SK-N-SH treated with all-trans-retinoic acid at 6 μM for 48 hours (cell line): ENCODE data around the gene LUZP1.

Experiments
- ATAC-seq: fragments of 200-7000 bp; cut with Tn5 transposase; 3 replicates; pipeline ENCODE4 v1.9.1; 2020; ENCODE audit warnings: mild to moderate bottlenecking, moderate library complexity
- ARNTL ChIP-seq: fragments of 450-650 bp; formaldehyde crosslinking; IDR thresholded peaks from 2 replicates; pipeline ENCODE4 v1.5.0; 2020; ENCODE audit warnings: low read depth, mild to moderate bottlenecking, moderate library complexity, borderline replicate concordance
- BACH2 ChIP-seq: fragments of 250-450 bp; sonication (Bioruptor Pico); IDR thresholded peaks from 2 replicates; pipeline ENCODE4 v1.9.0; 2021; ENCODE audit warnings: mild to moderate bottlenecking, borderline replicate concordance
- CREB5 ChIP-seq: fragments of 250-450 bp; sonication (Bioruptor Pico); IDR thresholded peaks from 2 replicates; pipeline ENCODE4 v1.5.1; 2020; ENCODE audit warnings: low read depth, mild to moderate bottlenecking, moderate library complexity
- CSDC2 ChIP-seq: fragments of 250-450 bp; sonication (Bioruptor Pico); IDR thresholded peaks from 2 replicates; pipeline ENCODE4 v1.5.0; 2020; ENCODE audit warnings: mild to moderate bottlenecking, moderate library complexity
- CSRNP3 ChIP-seq: fragments of 250-450 bp; sonication (Bioruptor Pico); IDR thresholded peaks from 2 replicates; pipeline ENCODE4 v1.5.1; 2021; ENCODE audit warnings: mild to moderate bottlenecking, moderate library complexity
- ESRRG ChIP-seq: fragments of 250-450 bp; sonication (Bioruptor Pico); IDR thresholded peaks from 2 replicates; pipeline ENCODE4 v1.6.1; 2021; ENCODE audit warnings: mild to moderate bottlenecking
- GLIS3 ChIP-seq: fragments of 250-450 bp; sonication (Bioruptor Pico); IDR thresholded peaks from 2 replicates; pipeline ENCODE4 v1.5.0; 2020; ENCODE audit warnings: mild to moderate bottlenecking, moderate library complexity
- ISL1 ChIP-seq: fragments of 250-450 bp; sonication (Bioruptor Pico); IDR thresholded peaks from 2 replicates; pipeline ENCODE4 v2.1.2; 2022; ENCODE audit warnings: mild to moderate bottlenecking, moderate library complexity
- OSR1 ChIP-seq: fragments of 250-450 bp; sonication (Bioruptor Pico); IDR thresholded peaks from 2 replicates; pipeline ENCODE4 v1.8.0; 2022; ENCODE audit warnings: moderate library complexity, mild to moderate bottlenecking, inconsistent platforms
- POU6F1 ChIP-seq: fragments of 250-450 bp; sonication (Bioruptor Pico); IDR thresholded peaks from 2 replicates; pipeline ENCODE4 v1.8.0; 2021; ENCODE audit warnings: low read depth, mild to moderate bottlenecking, moderate library complexity, borderline replicate concordance
- PPARA ChIP-seq: fragments of 250-450 bp; sonication (Bioruptor Pico); IDR thresholded peaks from 2 replicates; pipeline ENCODE4 v1.5.0; 2020; ENCODE audit warnings: mild to moderate bottlenecking, borderline replicate concordance
- RARB ChIP-seq: fragments of 250-450 bp; sonication (Bioruptor Pico); IDR thresholded peaks from 2 replicates; pipeline ENCODE4 v1.8.0; 2021; ENCODE audit warnings: mild to moderate bottlenecking, moderate library complexity
- TCF4 ChIP-seq: fragments of 250-450 bp; sonication (Bioruptor Pico); IDR thresholded peaks from 2 replicates; pipeline ENCODE4 v1.8.0; 2021; ENCODE audit warnings: mild to moderate bottlenecking, moderate library complexity, borderline replicate concordance
- TOX ChIP-seq: fragments of 250-450 bp; sonication (Bioruptor Pico); IDR thresholded peaks from 2 replicates; pipeline ENCODE4 v1.8.0; 2021; ENCODE audit warnings: mild to moderate bottlenecking, moderate library complexity, borderline replicate concordance
- ZC3H10 ChIP-seq: fragments of 250-450 bp; sonication (Bioruptor Pico); IDR thresholded peaks from 2 replicates; pipeline ENCODE4 v1.5.1; 2021; ENCODE audit warnings: mild to moderate bottlenecking, moderate library complexity
- ZFP3 ChIP-seq: fragments of 250-450 bp; sonication (Bioruptor Pico); IDR thresholded peaks from 2 replicates; pipeline ENCODE4 v1.5.0; 2020; ENCODE audit warnings: mild to moderate bottlenecking, moderate library complexity
- ZFP30 ChIP-seq: fragments of 450-650 bp; formaldehyde crosslinking; IDR thresholded peaks from 2 replicates; pipeline ENCODE4 v1.5.0; 2022; ENCODE audit warnings: mild to moderate bottlenecking, moderate library complexity
- ZNF565 ChIP-seq: fragments of 450-650 bp; formaldehyde crosslinking; conservative IDR thresholded peaks from 2 replicates; pipeline ENCODE4 v1.5.0; 2020; ENCODE audit warnings: low read depth, mild to moderate bottlenecking, moderate library complexity
- ZNF70 ChIP-seq: fragments of 450-650 bp; formaldehyde crosslinking; IDR thresholded peaks from 2 replicates; pipeline ENCODE4 v1.5.0; 2020; ENCODE audit warnings: mild to moderate bottlenecking, moderate library complexity
- ZNF8 ChIP-seq: fragments of 450-650 bp; formaldehyde crosslinking; IDR thresholded peaks from 2 replicates; pipeline ENCODE4 v1.5.0; 2020; ENCODE audit warnings: mild to moderate bottlenecking, moderate library complexity

The LUZP1 gene

GRCh38 chr1:23188434-23188884 lies 19.8 kb upstream of the LUZP1 start:
- no peak for TF ChIP-seq ZFP3 (CRISPR knock-in tag)
- TF ChIP-seq TCF4, result no peak
- TF ChIP-seq GLIS3 (CRISPR knock-in tag), result no peak
- no peak for TF ChIP-seq ZNF70
- TF ChIP-seq ZNF565 (CRISPR knock-in tag), result no peak
- TF ChIP-seq, all 23 proteins: peak for 0
- ATAC-seq, result no peak; the same call in 2 of the 3 replicates

GRCh38 chr1:23187637-23188036 lies 19.0 kb upstream of the LUZP1 start:
- no peak for TF ChIP-seq BACH2 (CRISPR knock-in tag)
- TF ChIP-seq ISL1 (CRISPR knock-in tag), result no peak
- TF ChIP-seq TOX (CRISPR knock-in tag), result no peak
- no peak for TF ChIP-seq OSR1 (CRISPR knock-in tag)
- no peak for TF ChIP-seq GLIS3 (CRISPR knock-in tag)
- TF ChIP-seq CREB5 (CRISPR knock-in tag), result no peak
- no peak for TF ChIP-seq CSRNP3 (CRISPR knock-in tag)
- TF ChIP-seq ZFP30 (CRISPR knock-in tag), result no peak
- no peak for TF ChIP-seq ZC3H10 (CRISPR knock-in tag)
- TF ChIP-seq ARNTL (CRISPR knock-in tag), result no peak
- no peak for TF ChIP-seq TCF4
- no peak for TF ChIP-seq POU6F1
- no peak for TF ChIP-seq ZNF70
- TF ChIP-seq ZNF8 (CRISPR knock-in tag), result no peak
- ATAC-seq, result no peak

- peak; percentile 93 for TF ChIP-seq ZNF70
- TF ChIP-seq ARNTL (CRISPR knock-in tag), result no peak
- ATAC-seq, result no peak
These were observed 16.7 kb upstream of the LUZP1 start for GRCh38 chr1:23185381-23185780.

GRCh38 chr1:23184212-23184934 lies 15.7 kb upstream of the LUZP1 start:
- peak; percentile 67 for ATAC-seq
- no peak for TF ChIP-seq RARB (CRISPR knock-in tag)
- TF ChIP-seq ZNF565 (CRISPR knock-in tag), result no peak
- TF ChIP-seq ZNF8 (CRISPR knock-in tag), result no peak
- no peak for TF ChIP-seq PPARA (CRISPR knock-in tag)
- TF ChIP-seq CSRNP3 (CRISPR knock-in tag), result no peak
- TF ChIP-seq BACH2 (CRISPR knock-in tag), result no peak
- TF ChIP-seq ZC3H10 (CRISPR knock-in tag), result no peak
- TF ChIP-seq ZNF70, result no peak
- TF ChIP-seq CSDC2, result no peak
- TF ChIP-seq ZFP3 (CRISPR knock-in tag), result no peak
- no peak for TF ChIP-seq CREB5 (CRISPR knock-in tag)
- no peak for TF ChIP-seq ESRRG
- no peak for TF ChIP-seq TCF4
- TF ChIP-seq GLIS3 (CRISPR knock-in tag), result no peak
- no peak for TF ChIP-seq OSR1 (CRISPR knock-in tag)
- TF ChIP-seq, all 23 proteins: peak for 0
